ENCODE data around the gene PMS1.

GRCh38 chr2:189865826-189866225, 81.6 kb downstream of the PMS1 start:
- TF ChIP-seq CTCF (IDR thresholded peaks at IDR 0.05; ENCODE audit: insufficient read depth, low read length, poor library complexity, severe bottlenecking) = no peak
- TF ChIP-seq EZH2phosphoT487 (conservative IDR thresholded peaks at IDR 0.05; ENCODE audit: low read length) = no peak
